Activated CD4-positive, alpha-beta T cell treated with anti-CD3 and anti-CD28 coated beads, Interleukin-2, amount 50 U/mL, for 24 hours (primary cell): Measurements from ENCODE around the gene SWT1.
A peak's percentile ranks its signal among the peaks of the same experiment; 100 is the strongest.

Experiments
- DNase-seq, 2 donors: peaks; one replicate each; pipeline ENCODE4 v3.0.0-alpha.2; 2020; ENCODE audit warnings: low read depth in 1 of 2, low spot score in 1 of 2

SWT1 gene

DNA sequence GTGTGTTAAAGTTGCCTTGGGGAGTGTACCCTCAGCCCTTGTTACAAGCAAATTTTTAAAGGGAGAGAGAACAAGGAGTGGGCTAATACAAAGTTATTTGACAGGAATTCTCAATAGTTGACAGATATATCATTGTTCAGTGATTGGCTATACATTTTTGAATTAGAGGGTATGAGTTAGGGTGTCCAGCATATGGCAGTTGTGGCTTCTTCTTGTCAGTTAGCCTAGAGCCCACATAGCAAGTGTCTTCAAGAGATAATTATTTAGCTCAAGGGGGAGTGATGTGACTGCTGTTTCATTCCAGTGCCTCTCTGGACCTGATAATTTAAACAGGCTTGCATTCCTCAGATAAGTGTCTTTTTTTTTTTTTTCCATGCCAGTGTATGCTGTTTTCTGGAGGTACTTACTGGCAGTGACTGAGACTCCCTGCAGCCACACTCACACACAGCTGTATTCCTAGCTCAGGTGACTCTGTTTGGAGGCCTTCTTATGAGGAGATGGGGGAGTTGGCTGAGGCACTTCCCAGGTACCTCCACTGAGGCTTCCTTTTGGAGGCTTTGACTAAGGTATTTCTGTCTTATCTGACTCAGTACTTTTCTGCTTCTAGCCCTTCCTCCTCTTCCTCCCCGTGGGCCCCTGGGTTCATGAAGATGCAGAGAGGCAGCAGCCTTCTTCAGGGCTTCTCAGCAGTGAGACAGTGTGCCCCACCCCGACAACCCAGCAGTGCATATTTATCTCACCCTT, 127.7 kb downstream of the SWT1 start:
- no peak for DNase-seq

DNA sequence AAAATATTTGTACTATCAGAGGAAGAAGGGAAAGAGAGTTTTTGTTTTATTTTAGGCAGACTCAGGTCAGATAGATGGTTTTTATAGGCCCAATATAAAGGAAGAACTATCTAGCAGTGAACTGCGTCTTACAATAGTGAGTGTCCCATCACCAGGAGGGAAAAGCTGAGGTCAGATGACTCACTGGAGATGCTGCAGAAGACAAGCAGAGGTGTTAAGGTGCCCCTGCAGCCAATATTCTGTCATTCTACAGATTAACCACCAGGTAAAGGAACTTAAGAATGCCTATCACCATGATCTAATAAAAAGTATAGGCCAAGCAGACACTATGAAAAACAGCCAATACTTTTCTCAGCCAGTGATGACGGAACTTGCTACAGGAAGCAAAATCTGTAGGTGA, 130.5 kb downstream of the SWT1 start:
- DNase-seq, result no peak

DNA sequence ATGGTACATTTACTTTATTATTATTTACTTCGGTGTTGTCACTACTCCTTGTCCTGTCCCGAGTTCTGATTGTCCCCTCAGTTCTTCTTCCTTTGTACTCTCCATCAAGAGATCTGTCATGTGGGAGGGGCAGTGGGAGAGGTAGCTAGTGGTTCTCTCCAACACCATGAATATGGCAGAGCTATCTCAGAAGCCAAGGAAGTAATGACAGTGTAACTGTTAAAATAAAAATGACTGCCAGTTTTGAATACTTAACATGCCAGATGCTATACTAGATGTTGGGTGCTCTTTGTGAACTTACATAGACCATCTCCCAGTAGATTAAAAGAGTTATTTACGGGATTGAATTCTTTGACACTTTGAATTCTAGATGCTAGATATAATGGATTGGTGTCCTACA, 131.5 kb downstream of the SWT1 start:
- no peak for DNase-seq

DNA sequence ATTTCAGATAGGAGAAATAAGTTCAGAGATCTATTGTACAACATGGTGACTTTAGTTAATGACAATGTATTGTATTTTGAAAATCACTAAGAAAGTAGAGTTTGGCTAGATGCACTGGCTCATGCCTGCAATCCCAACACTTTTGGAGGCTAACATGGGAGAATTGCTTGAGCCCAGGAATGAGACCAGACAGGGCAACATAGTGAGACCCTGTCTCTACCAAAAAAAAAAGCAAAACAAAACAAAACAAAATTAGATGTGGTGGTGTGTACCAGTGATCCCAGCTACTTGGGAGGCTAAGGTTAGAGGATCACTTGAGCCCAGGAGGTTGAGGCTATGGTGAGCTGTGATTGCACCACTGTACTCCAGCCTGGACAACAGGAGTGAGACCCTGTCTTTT, 132.9 kb downstream of the SWT1 start:
- DNase-seq, result no peak

DNA sequence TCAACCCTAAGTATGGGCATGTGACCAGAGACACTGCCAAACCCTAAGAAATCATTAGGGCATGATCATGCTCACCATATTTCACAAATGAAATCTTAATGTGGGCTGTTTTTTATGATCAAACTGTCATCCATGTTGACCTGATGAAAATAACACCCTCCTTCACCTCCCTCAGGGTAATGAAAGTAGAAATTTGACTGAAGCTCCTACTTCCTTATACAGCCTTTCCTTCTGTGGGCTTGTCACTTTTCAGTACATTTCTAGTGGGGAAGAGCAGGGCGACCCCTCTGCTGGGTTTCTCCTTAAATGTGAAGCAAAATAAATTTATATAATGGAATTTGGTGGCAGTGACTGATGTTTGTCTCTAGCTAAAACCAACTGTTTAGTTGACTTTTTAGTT, 134.2 kb downstream of the SWT1 start:
- no peak for DNase-seq

DNA sequence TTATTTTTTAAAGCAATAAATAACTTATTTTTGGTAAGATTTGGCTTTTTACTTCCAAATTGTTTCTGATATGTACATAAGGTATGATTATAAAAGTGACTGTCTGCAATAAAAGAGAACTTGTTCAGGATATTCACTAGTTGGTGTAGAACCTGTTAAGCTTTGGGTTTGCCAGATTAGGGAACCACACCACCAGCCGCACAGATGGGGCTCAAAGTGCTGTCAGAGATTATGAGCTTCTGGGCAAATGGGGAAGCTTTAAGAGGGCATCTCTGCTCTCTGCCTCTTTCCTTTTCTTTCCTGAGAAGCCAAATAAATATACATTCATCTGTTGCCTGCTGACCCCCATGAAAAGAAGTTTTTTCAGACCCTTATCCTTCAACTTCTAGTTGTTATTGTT, 134.7 kb downstream of the SWT1 start:
- no peak for DNase-seq

DNA sequence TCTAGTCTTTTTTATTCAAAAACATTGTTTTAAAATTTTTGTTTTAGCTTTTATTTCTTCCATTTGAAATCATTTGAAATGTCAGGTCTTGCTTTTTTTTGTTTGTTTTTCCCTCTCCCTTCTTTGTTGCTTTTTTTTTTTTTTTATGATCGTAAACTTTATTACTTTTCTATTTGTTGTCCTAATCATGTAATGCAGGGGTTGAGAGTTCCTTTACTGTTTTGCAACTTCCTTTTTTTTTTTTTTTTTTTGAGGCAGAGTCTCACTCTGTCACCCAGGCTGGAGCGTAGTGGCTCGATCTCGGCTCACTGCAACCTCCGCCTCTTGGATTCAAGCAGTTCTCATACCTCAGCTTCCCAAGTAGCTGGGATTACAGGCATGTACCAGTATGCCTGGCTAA, 135.3 kb downstream of the SWT1 start:
- no peak for DNase-seq

DNA sequence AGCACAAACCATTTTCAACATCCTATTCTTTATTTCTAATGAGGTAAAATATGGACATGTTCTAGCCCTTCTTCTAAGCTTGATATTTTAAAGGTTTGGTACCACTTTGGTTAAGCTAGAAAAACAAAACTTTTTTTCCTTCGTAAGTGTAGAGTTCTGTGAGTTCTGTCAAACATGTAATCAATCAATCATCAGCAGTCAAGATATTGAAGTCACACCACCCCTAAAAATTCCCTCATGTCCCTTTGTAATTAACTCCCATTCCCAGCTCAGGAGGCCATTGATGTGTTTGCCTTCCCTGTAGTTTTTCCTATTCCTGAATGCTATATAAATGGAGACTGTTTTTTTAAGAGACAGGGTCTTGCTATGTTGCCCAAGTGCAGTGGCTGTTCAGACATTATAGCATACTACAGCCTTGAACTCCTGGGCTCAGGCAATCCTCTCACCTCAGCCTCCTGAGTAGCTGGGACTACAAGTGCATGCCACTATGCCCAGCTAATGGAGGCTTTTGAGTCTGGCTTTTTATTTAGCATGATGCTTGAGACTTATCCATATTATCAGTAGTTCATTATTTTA, 137.1 kb downstream of the SWT1 start:
- no peak for DNase-seq

DNA sequence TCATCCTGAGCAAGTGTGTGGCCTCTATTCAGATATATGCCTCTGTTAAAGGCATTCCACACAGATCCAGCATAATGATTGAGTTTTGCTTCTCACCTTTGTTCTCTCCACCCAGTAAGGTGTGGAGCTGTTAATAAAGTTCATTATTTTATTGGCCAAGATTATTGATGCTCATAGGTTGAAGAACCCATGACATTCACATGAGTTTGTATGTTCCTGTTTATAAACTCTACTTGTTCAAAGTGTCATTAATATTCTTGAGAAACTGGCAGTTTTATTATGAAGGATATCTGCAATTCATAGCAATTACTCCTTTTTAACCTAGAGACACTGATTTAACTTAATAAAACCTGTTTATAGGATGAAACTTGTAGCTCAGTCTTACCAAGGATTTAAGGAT, 138.1 kb downstream of the SWT1 start:
- no peak for DNase-seq

DNA sequence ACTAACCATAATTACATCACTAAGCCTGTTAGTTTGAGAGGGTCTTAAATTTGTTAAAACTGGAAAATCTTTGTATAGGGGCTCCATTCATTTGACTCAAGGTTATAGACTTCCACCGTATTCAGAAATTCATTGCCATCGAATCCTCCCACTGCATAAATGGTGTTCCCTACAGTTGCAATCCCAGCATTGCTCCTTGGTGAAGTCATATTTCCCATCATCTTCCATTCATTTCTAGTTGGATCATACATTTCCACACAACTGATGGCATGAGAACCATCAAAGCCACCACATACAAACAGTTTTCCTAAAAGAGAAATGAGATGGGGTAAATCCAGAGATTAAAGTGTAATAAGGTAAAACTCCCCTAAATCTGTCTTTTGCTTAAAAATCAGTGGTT, 141.0 kb downstream of the SWT1 start:
- no peak for DNase-seq

DNA sequence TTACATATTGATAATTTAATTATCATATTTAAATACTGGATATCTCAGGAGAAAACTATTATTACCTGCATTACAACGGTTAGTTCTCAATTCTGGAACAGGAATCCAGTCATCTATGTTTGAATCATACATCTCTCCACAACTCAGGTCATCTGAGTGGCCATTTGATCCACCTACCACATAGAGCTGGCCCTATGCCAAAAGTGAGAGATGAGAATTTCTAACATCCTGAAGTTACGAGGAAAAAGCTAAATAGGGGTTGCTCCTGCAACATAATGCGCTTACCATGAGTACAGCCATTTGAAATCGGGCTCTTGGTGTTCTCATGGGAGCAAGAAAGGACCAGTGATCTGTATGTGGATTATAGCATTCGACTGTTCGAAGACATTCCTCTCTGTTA, 143.2 kb downstream of the SWT1 start:
- DNase-seq, result no peak

DNA sequence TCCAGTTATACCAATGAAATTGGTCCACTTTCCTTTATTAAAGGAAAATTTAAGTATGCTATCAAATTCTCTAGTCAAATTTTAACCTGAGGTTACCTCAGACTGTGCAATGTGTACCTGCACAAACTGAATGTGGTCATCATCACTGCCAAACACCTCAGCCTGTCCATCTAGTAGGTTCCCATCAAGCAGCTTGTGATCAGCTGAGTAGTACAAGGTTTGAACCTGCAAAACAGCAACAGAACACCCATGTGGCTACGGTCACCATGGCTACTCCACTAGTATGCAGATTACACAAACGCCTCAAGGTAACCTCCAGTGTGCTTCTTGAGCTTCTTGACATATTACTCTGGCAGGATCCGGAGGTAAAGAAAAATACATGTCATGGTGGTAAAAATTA, 148.5 kb downstream of the SWT1 start:
- no peak for DNase-seq

DNA sequence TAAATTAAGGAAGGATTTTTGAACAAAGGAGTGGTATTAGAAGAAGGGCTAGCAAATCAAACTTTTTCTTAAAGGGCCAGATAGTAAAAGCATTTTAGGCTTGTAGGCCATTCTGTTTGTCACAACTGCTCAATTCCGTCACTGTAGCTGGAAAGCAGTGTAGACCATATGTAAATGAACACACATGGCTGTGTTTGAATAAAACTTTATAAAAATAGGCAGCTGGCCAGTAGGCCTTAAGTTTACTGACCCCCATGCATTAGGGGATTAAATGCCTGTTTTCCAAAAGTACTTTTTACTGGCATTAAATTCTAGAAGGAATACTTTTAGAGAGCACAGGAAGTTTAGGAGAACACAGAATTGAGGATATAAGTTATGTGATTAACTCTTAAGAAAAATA, 151.2 kb downstream of the SWT1 start:
- no peak for DNase-seq

DNA sequence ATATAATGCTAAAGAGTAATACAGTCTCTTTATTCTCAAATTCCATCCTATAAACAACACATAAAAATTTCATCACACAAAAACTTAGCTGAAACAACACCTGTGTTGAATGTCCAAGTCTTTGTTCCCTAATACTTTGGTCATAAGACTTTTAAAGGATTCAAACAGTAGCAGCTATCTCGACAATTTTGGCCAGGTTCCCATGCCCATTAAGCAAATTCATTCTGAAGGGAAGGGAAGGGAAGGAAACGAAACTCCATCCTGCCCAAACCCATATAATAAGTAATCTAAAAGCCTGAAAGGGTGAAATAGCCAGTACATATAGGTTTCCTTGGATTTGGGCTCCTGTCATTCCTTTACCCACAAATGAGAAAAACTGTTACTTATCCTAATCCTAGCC, 152.6 kb downstream of the SWT1 start:
- DNase-seq, result no peak

DNA sequence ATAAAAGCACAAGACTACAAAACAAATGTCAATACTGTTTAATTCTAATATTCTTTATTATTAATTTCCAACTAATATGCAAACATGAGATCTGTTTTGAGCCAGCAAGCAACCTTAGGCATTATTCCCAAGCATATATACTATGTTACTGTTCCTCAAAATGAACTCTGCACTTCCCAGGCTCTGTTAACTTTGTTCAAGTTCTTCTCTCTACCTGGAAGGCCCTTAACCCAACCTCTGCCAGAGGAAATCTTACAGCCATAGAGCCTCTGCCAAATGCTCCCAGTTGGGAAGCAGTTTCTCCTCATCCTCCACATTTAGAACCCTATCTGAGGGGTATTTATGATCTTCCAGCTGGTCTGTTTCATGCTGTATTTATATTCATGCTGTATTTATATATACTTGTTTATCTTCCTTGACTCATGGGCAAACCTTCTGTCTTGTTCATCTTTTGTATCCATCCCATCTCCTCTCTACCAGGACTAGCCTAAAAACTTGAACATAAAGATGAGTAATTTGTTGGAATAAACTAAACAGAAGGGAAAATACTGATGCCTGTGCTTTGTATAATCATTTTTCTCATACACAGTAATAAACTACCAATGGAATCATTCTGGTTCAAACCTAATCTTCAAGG, 154.7 kb downstream of the SWT1 start:
- DNase-seq, result no peak

DNA sequence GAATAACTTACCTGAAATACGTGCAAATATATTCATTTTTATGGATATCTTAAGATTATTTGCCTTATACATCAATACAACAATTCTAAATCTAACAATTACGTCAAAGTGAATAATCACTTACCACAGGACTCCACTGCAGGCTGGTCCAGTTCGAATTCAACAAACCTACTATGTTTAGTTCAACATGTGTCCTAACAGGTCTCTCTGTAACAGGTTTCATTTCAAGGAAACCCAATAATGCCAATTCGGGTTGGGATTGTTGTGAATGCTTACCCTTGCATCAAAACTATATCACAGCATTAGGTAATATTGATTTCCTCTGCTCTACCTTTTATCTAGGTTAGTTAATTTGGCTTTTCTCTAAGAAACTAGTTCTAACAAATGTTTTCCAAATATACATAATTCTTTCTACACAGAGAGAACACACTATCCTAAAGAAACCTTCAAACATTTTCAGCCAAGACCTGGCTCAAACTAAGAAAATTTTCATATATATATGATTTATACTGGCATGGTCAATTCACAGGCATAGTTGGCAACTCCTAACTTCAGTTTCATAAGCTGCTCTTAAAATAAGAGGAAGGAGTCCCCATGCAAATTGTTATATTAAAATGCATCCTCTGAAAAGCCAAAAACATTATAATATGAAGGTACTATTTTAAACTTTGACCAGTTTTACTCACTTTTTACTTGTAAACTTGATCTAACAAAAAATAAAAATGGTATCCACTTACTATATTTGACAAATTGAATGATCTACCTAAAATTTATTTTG, 155.6 kb downstream of the SWT1 start:
- DNase-seq, result no peak

DNA sequence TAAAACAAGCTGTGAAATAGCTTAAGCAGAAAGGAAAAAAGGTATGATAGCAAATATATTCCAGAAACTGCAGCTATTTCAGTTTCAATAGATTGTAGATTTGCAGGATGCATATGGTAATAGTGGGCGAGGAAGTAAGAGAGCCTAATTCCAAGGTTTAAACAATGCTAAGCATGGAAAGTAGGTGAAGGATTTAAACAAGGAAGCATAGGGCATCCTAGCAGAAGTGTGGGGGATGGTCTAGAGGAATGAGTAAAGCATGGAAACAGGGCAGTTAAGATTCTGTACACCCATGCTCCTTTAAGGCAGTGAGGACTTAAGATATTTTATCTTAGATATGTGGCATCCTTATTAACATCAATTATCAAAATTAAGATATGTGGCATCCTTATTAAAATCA, 157.4 kb downstream of the SWT1 start:
- no peak for DNase-seq

DNA sequence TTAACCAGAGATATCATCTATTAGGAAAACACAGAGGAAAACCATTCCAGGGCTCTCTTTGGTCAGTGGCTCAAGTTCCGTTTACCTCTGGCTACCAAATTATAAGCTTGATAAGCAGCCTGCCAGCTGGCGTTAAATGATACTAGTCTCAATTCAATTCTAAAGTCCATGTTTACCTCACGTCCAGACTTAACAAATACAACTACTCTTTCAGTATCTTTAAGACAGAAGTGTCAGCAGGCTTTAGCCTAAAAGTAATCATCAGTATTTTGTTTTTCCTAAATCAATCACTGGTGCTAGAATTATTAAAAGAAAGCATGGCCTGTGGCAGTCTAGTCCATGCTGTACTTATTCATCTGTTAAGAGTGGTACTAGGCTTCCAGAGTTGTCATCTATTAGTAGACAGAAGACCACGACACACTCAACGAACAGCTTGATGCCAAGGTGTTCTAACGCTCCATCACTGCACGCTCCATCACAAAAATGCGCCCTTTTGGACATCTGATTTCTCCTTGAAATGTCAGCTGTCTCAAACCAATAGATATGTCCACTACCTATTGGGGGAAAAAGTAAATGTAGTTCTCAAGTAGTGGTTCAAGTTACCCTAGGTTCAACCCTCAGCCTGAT, 158.6 kb downstream of the SWT1 start:
- DNase-seq, result no peak

DNA sequence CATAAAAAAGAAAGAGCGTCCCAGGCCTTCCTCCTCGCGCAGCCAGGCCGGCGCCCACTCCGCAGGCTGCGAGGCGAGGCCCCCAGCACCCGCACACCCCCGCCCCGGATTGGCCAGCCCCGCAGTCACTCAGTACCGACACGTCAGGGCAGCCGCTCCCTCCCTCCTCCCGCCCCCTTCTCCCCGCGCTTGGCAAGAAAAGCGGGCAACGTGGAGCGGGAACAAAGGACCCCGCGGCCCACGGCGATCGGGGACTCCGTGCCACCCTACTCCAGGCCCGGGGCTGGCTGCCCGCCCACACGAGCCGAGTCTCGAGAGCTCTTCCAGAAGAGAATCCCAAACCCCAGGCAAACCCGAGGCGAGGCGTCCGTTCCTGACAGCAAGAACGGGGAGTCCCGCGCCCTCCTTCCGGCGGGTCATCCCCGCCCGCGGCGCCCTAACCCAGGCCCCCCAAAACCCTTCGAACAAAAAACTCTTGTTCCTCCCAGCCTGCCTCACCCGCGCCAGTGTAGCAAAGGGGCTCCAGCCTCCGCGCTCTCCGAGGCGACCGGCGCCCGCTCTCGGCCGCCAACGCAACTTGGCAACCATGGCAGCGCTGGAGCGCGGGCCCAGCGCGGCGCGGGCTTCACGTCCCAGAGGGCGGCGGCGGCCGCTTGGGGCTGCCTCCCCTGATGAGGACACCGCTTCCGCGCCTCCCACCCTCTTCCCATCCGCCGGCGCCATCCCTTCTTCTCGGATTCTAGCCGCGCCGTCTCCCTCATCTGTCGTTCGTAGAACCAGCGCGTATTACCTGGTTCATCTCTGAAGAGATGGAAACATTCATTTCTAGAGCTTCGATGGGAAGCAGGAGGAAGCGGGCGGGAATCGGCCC, 159.4 kb downstream of the SWT1 start:
- DNase-seq, result peak; percentile 79 to 89

DNA sequence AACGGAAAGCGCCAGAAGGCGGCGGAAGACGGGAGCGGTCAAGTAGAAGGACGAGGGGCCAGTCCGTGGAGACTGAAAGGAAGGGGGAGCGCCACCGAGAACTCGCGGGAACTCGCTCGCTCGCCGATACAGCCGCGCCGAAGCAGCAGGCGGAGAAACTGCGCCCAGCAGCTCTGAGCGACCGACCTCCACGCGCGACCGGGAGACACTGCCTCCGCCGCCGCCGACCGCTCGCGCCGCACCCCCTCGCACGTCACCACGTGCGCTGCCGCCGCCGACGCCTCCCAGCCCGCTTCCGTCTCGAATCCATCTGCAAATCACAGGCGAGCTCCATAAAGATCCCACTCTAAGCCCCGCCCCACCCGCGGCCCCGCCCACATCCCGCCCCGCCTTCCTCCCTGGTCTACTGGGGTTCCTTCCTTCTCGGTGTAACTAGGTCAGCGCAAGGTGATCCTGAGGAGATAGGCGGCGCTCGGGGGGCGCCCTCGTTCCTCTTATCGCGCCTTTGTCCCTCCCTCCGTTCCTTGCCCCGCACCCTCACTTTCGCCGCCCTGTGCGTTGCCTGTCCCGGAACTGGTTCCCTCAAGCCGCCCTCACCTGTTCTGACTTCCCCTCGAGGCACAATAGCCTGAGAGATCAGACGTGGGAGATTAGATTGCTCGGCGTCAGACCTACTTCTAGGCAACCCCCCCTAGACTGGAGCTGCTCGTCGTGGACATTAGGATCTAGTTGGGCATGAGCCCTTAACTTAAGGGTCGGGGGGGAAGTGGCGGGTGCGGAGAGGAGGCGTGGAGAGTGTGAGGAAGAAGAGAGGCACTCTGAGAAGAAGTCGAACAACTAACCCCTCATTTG, 160.3 kb downstream of the SWT1 start, which contains the start of gene IVNS1ABP:
IVNS1ABP (minus strand) TSS at position 210 of the 852 bp plus-strand sequence. CDS start 7,750 bp downstream, outside the sequence.
- DNase-seq, result peak; percentile 89 to 92
